BE2C (cell line): ENCODE data around the gene FARP1.

Experiments
- DNase-seq: peaks from one replicate; pipeline ENCODE4 v3.0.0-alpha.2; 2020
- H3K27me3 ChIP-seq: fragments of 250-450 bp; sonication (Bioruptor Pico); 2 replicates; pipeline ENCODE4 v1.5.1; 2020; ENCODE audit warnings: mild to moderate bottlenecking
- H3K36me3 ChIP-seq: fragments of 250-450 bp; sonication (Bioruptor Pico); 2 replicates; pipeline ENCODE4 v1.5.1; 2020; ENCODE audit warnings: mild to moderate bottlenecking
- H3K4me1 ChIP-seq: fragments of 250-450 bp; sonication (Bioruptor Pico); 2 replicates; pipeline ENCODE4 v1.5.1; 2020
- H3K4me3 ChIP-seq: 2 replicates; pipeline ENCODE4 v1.5.1; 2011; ENCODE audit warnings: low read depth, low read length
- H3K9me3 ChIP-seq: fragments of 250-450 bp; sonication (Bioruptor Pico); 2 replicates; pipeline ENCODE4 v1.5.1; 2020
- CTCF ChIP-seq: IDR thresholded peaks from 2 replicates; pipeline ENCODE4 v1.5.1; 2012; ENCODE audit warnings: mild to moderate bottlenecking, low read depth, low read length

FARP1 gene

GRCh38 chr13:98201189-98201588, 58.3 kb downstream of the FARP1 start:
- Histone ChIP-seq H3K4me1 (peaks cover 12% of the 10 kb centered on the region), H3K4me3 (no peak overlapping the region), H3K36me3 (no peaks in the 10 kb centered on the region; the same call in 1 of the 2 replicates), H3K27me3 (no peaks in the 10 kb centered on the region), H3K9me3 (no peaks in the 10 kb centered on the region)
- no peak for TF ChIP-seq CTCF
- no peak for DNase-seq

DNA sequence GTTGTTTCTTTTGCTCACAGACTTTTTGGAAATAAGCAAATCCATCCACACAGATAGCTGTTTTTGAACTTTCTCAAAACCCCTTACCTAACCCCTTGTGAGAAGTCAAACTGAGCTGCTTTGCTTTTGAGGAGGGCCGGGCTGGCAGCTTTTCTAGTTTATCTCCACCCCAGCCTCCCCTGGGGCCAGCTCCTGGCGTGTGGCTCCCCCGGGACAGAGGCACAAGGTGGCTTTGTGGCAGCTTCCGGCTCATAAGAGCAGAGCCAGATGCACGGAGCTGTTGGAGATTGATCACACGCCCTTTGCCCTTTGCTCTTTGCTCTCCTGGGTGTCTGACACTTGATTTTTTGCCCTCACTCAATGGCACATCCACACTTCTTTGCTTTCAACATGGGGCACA, 59.1 kb downstream of the FARP1 start:
- DNase-seq = peak; percentile 75
- H3K4me3 ChIP-seq = no peak overlapping the region
- H3K36me3 ChIP-seq = no peaks in the 10 kb centered on the region; the same call in 1 of the 2 replicates
- no peaks in the 10 kb centered on the region for H3K27me3 ChIP-seq
- H3K4me1 ChIP-seq = peaks cover 11% of the 10 kb centered on the region
- TF ChIP-seq CTCF = no peak
- no peaks in the 10 kb centered on the region for H3K9me3 ChIP-seq

DNA sequence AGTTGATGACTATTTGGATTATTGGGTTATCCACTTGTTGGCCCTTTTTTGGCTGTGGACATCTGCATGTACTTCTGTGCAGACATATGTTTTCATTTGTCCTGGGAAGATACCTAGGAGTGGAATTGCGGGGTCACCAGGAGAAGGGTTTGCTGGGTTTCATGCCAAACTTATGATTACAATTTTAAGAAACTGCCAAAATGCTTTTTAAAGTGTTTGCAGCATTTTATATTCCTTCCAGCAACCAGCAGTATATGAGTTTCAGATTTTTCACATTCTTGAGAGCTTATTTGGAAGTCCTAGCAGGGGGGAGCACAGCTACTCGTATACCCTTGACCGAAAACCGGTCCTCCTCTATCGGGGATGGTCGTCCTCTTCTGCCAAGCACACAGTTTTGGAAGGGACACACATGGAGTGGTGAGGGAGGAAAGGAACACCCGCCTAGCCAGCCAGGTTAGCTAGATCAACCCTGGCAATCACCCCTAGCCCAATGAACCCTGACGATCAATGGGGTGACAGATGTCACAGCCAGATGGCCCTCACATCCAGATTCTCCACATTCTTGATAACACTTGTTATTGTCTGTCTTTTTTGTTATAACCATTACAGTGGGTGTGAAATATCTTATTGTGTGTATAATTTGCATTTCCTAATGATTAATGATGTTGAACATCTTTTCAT, 60.9 kb downstream of the FARP1 start:
- H3K9me3 ChIP-seq = no peaks in the 10 kb centered on the region
- TF ChIP-seq CTCF = no peak
- H3K27me3 ChIP-seq = no peaks in the 10 kb centered on the region
- H3K4me3 ChIP-seq = no peak overlapping the region
- peaks cover 12% of the 10 kb centered on the region for H3K4me1 ChIP-seq
- H3K36me3 ChIP-seq = no peaks in the 10 kb centered on the region; the same call in 1 of the 2 replicates
- DNase-seq = no peak

- peaks cover 12% of the 10 kb centered on the region for H3K4me1 ChIP-seq
- no peak overlapping the region for H3K4me3 ChIP-seq
- no peaks in the 10 kb centered on the region for H3K27me3 ChIP-seq
- no peak for TF ChIP-seq CTCF
- DNase-seq = no peak
- H3K9me3 ChIP-seq = no peaks in the 10 kb centered on the region
- no peaks in the 10 kb centered on the region; the same call in 1 of the 2 replicates for H3K36me3 ChIP-seq
Measured at GRCh38 chr13:98204546-98204945, 61.7 kb downstream of the FARP1 start.

DNA sequence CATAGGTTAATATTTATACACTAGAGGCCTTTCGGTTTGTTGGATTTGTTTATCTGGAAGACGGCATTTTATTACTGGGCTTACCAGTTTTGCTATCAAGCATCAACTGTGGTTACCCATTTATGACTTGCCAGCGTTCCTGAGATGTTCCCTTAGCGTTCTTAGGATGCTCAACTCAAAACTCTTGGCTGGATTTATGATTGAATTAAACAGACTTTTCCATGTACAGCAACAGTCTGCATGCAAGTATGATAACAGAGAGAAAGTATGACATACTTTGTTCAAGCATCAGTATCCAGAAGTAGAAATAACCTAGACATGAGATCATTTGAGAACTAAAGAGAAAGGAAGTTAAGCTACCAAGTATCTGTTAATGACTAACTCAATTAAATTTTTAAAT, 64.1 kb downstream of the FARP1 start:
- H3K9me3 ChIP-seq = no peaks in the 10 kb centered on the region
- peaks cover 7% of the 10 kb centered on the region for H3K4me1 ChIP-seq
- no peak overlapping the region for H3K4me3 ChIP-seq
- no peak for DNase-seq
- no peaks in the 10 kb centered on the region; the same call in 1 of the 2 replicates for H3K36me3 ChIP-seq
- TF ChIP-seq CTCF = no peak
- no peaks in the 10 kb centered on the region for H3K27me3 ChIP-seq

DNA sequence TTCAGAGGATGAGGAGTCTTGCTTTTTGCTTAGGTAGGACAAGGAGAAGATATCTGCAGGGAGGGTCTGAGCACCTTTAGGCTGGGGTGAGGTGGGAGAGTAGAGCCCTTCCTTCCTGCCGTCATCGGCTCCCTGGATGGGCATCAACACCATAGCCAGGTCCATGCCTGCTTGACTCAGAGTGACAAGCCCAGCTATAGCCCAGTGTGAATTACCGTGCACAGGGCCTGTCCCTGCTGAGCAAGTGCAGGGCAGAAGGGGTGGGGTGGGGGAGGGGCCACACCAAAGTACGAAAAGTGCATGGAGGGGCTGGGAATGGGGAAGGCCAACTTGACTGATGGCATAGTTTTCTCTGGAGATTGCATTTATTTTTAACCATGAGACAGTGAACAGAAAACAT, 64.5 kb downstream of the FARP1 start:
- no peaks in the 10 kb centered on the region for H3K9me3 ChIP-seq

More for the DNA sequence above, 64.5 kb downstream of the FARP1 start:
- no peak for TF ChIP-seq CTCF
- peaks cover 3% of the 10 kb centered on the region; the same call in 1 of the 2 replicates for H3K4me1 ChIP-seq
- DNase-seq = no peak
- H3K27me3 ChIP-seq = no peaks in the 10 kb centered on the region
- no peak overlapping the region for H3K4me3 ChIP-seq
- no peaks in the 10 kb centered on the region; the same call in 1 of the 2 replicates for H3K36me3 ChIP-seq
